ENCODE measurements around the gene GRIP1.

DNA sequence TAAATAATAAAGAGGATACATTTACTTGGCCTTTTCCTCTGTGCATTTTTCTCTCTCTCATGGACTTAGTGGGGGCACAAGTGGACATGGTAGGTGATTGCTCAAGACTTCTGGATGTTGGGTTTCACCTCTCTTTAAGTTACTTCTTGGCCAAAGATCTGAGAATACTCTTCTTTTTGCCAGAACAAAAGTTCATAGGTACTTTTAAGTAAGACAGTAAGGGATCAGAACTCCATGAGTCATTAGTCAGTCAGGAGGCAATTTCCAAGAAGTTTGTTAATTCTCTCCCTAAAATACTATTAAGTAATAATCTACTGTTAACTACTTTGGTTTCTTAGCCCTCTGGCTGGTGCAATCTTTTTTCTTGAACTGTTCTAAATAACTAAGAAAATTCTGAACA, 84.2 kb downstream of the GRIP1 start:
- no peak for TF ChIP-seq CTCF (IDR thresholded peaks at IDR 0.05 in 4 of 5, conservative IDR thresholded peaks at IDR 0.05 in 1 of 5)
- TF ChIP-seq POLR2A (IDR thresholded peaks at IDR 0.05) = no peak
